ENCODE results near the gene HYOU1. TPM values are rescaled to one million over a fixed set of nuclear protein-coding genes. Genes with fewer than 3 reads are reported as not detected.
"Not testable (repeated sequence)": the region's sequence is repeated elsewhere in the genome, so short reads cannot be mapped to it uniquely, and the experiment has no call there.

HYOU1 gene
- total and polyA plus RNA-seq, 2 of the 8 experiments (the other 6 are each of a cell fraction or from before 2014, with no cell fraction given) = 239 to 295 TPM

DNA sequence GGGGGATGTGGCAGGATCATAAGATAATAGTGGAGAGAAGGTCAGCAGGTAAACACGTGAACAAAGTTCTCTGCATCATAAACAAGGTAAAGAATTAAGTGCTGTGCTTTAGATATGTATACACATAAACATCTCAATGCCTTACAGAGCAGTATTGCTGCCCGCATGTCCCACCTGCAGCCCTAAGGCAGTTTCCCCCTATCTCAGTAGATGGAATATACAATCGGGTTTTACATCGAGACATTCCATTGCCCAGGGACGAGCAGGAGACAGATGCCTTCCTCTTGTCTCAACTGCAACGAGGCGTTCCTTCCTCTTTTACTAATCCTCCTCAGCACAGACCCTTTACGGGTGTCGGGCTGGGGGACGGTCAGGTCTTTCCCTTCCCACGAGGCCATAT lies 17.5 kb downstream of the HYOU1 start:
- not testable (repeated sequence) for H3K4me2 ChIP-seq (ENCODE audit: insufficient read depth in 1 of 2, low read depth in 2 of 2, low read length in 2 of 2); H3K27me3 ChIP-seq (replicated peaks in 1 of 4; ENCODE audit: control insufficient read depth in 3 of 4, extremely low read depth in 1 of 4, insufficient read depth in 3 of 4, low read length in 3 of 4); H3K79me1 ChIP-seq (ENCODE audit: low read depth, low read length); H3K79me2 ChIP-seq (ENCODE audit: control insufficient read depth in 1 of 2, insufficient read depth in 2 of 2, low read length in 2 of 2); H3K4ac ChIP-seq (replicated peaks; ENCODE audit: insufficient read length, low read depth, low read length); H3K36me3 ChIP-seq (ENCODE audit: control insufficient read depth in 2 of 4, insufficient read depth in 4 of 4, low read length in 3 of 4); H2AK5ac ChIP-seq (ENCODE audit: low read depth, low read length); H4K91ac ChIP-seq (replicated peaks; ENCODE audit: insufficient read length, low read length); FAIRE-seq; H2BK20ac ChIP-seq (ENCODE audit: low read length); H3K4me3 ChIP-seq (ENCODE audit: extremely low read depth in 1 of 4, insufficient read depth in 2 of 4, low read depth in 3 of 4, low read length in 4 of 4); H3K23me2 ChIP-seq (ENCODE audit: low read depth, low read length); H2AFZ ChIP-seq (ENCODE audit: low read length); H4K5ac ChIP-seq (ENCODE audit: insufficient read length, low read depth, low read length); H2BK12ac ChIP-seq (ENCODE audit: low read depth, low read length); H4K20me1 ChIP-seq (replicated peaks in 1 of 2; ENCODE audit: control insufficient read depth in 1 of 2, insufficient read depth in 2 of 2, low read length in 2 of 2); H3K56ac ChIP-seq (replicated peaks; ENCODE audit: insufficient read length, low read depth, low read length); H2BK5ac ChIP-seq (ENCODE audit: low read depth, low read length); H3K4me1 ChIP-seq (replicated peaks in 1 of 4; ENCODE audit: control insufficient read depth in 3 of 4, insufficient read depth in 4 of 4, low read length in 3 of 4); H3K9ac ChIP-seq (replicated peaks in 1 of 4; ENCODE audit: extremely low read depth in 1 of 4, low read depth in 3 of 4, low read length in 3 of 4); H3K14ac ChIP-seq (ENCODE audit: insufficient read length); H2BK15ac ChIP-seq (ENCODE audit: low read length); H3K9me3 ChIP-seq (ENCODE audit: insufficient read depth in 2 of 2, low read depth in 1 of 2, low read length in 1 of 2); H4K8ac ChIP-seq (ENCODE audit: extremely low read depth, insufficient read depth, low read length); DNase-seq (ENCODE audit: low read depth in 1 of 2, low spot score in 2 of 2); H2BK120ac ChIP-seq (replicated peaks; ENCODE audit: low read depth, low read length); H3K18ac ChIP-seq (ENCODE audit: extremely low read depth, low read length); H3K23ac ChIP-seq (ENCODE audit: insufficient read length); H3K27ac ChIP-seq (ENCODE audit: low read depth, low read length)
- ChIA-PET CTCF (ENCODE audit: partially characterized antibody) (interaction anchor here (0.6 to 1.1 kb wide), 3 partner anchors 17 to 78 kb away, joined by 3 read pairs; a partner anchor contains a TSS), POLR2A (ENCODE audit: partially characterized antibody) (interaction anchor here (1.4 kb wide), 1 partner anchor 8 kb away, joined by 6 read pairs; no protein-coding TSS in a partner anchor)
- 71% methylated on average over 6 of the region's 11 CpGs; no CpG with 5 or more reads in 1 of the 2 experiments for WGBS, 2 experiments (ENCODE audit: extremely low coverage in 1 of 2, insufficient coverage in 1 of 2, insufficient read length in 1 of 2, insufficient replicate concordance in 2 of 2, low coverage in 1 of 2, low lambda C conversion rate in 2 of 2, missing lambda C conversion rate in 1 of 2)

Measured in H1 (cell line).